GM18505 (cell line): ENCODE data around the gene SCN3B.

ENCODE experiments used
- ATAC-seq: cut with Tn5 transposase; IDR thresholded peaks from one replicate; pipeline ENCODE4 v1.9.1; 2021; ENCODE audit not compliant: unreplicated experiment
- POLR2A ChIP-seq: IDR thresholded peaks from 4 replicates; pipeline ENCODE4 v1.6.1; 2011; ENCODE audit warnings: borderline replicate concordance; ENCODE audit not compliant: insufficient read depth, insufficient read length; ENCODE audit errors: extremely low read depth

SCN3B gene

DNA sequence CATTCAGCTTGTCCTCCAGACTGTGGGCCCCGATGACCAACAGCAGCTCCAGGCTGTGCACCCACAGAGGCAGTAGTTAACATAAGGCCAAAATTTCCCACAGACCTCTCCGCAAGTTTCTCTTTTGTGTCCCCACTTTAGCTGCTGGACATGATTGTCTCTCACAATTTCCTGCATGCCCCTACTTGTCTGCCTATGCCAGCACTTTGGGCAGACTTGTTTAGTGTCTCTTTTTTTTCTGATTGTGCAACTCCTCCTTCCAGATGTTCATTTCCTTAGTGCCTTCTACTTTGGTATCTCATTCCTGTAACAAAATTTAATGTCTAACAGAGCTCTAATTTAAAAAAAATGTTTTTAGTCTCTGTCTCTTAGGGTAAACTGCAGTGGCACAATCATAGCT is 23.8 kb upstream of the SCN3B start:
- ATAC-seq: no peak
- TF ChIP-seq POLR2A: no peak

DNA sequence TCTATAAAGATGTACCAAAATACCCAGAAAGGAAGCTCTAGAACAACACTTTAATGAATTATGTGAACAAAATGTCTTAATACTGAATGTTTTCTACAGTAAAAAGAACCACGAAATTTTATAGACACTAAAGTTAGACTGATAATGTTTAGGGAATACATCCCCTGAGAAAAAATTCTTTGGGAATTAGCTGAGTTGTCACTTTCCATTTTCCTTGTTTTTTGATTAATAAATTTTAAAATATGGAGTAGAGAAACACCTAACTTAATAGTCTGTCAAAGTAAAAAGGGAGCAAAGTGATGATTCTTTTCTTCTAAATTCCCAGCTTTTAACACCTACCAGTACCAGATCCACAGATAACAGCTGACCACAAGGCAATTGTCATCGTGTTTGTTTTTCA is 23.1 kb upstream of the SCN3B start:
- TF ChIP-seq POLR2A: no peak
- no peak for ATAC-seq

DNA sequence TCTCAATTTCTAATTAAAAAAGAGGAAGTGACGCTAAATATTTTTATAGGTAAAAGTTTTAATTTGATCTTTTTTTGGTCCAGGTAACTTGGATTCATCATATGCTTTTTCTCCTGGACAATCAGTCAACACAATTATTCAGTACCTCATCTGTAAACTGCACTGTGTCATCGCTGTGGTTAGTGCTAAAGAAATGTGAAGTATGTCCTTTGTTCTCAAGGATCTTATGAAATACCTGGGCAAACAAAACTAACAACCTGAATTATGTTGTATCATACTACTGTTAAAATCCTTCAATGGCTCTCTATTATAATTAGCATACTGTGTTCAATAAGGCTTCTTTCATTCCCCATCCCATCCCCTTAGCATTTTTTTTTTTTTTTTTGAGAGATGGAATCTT is 19.9 kb upstream of the SCN3B start:
- no peak for ATAC-seq
- no peak for TF ChIP-seq POLR2A

DNA sequence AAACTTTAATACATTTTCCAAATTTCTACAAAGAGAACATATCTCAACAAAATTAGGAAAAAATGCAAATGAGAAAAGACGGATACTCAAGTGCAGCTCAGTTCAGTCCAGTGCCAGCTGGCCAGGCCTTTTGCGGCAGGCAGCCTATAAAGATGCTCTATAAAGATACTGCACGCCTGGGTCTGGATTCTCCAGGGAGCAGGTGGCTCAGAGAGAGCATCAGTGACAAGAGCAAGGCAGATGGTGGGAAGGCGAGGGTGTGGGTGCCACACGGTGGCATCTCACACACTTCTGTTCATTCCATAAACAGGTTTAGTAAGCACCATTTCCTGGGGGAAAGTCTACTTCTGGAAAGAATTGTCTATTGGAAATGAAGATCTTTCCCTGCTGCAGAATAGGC is 18.1 kb upstream of the SCN3B start:
- no peak for ATAC-seq
- TF ChIP-seq POLR2A: no peak

DNA sequence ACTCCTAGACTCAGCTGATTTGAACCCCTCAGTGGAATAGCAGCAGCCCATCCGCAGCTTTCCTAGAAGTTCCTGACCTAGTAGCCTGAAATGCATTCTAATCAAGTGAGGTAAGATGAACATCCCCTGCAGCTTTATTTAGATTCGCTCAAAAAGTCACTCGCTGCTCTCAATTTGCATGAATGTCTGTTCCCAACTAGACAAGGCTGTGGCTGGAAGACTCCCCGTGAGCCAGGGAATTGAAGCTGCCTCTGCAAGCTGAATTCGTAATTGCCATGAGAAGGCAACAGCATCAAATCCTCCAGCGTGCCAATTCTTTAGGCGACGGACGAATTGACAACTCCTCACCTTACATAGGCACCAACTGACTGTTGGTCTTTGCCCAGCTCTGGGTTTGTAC is 17.1 kb upstream of the SCN3B start:
- ATAC-seq: no peak
- TF ChIP-seq POLR2A: no peak

DNA sequence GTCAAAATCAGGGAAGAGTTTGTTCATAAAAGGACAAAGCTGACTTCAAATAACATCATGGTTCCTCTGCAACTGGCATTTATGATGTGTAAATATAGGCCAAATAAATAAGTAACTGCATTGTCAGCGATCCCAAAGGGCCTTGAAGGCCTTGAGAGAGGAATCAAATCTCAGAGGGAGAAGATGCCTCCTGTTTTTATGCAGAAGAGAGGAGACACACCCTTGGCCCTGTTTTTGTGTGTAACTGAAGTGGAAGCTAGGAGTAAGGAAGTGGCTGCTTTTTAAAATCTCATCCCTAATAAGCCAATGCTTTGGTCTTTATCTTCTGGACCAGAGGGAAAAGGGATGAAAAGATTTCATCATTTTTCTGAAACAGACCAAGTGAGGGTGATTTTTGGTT is 15.7 kb upstream of the SCN3B start:
- ATAC-seq: no peak
- TF ChIP-seq POLR2A: no peak

DNA sequence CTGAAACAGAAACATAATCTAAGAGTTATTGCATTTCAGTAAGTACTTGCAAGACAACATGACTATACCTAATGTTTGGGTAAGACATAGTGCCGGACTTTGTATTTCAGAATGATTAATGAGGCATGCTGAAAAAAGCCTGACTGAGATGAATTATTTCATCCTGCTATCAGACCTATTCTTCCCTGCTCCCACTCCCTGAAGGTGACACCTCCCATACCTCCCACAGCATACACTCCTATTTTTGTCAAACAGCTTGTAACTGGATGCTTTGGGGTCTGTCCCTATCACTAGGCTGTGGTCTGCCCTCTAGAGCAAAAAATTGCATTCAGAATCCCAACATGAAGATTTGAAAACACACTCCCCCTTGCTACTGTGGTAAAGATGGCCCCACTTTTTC is 10.9 kb upstream of the SCN3B start:
- TF ChIP-seq POLR2A: no peak

DNA sequence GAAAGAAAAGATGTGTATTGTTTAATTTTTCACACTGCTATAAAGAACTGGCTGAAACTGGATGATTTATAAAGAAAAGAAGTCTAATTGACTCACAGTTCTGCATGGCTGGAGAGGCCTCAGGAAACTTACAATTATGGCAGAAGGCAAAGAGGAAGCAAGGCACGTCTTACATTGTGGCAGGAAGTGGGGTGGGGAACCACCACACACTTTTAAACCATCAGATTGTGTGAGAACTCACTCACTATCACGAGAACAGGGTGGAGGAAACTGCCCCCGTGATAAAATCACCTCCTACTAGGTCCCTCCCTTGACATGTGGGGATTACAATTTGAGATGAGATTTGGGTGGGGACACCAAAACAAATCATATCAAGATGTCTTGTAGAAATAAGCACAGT is 5.5 kb upstream of the SCN3B start:
- ATAC-seq: peak; percentile 96

More for the DNA sequence above, 10.9 kb upstream of the SCN3B start:
- ATAC-seq: no peak

DNA sequence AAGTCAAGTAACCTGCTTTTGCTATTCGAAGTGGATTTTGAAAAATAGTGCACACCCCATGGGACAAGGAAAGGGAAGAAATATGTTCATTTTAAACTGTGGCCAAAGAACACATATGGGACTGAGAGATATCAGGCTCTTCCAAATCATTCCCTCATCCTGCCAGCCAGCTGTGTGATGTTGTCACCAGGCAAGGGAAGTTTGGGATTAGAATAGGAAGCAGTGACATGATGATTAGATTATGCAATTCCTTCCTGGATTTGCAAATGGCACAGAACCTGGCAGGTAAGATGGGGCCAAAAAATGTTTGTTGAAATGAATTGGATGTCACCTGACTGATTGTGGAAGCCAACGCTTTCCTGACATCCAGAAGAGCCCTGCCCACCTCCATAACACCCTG is 4.9 kb upstream of the SCN3B start:
- no peak for TF ChIP-seq POLR2A
- ATAC-seq: no peak

DNA sequence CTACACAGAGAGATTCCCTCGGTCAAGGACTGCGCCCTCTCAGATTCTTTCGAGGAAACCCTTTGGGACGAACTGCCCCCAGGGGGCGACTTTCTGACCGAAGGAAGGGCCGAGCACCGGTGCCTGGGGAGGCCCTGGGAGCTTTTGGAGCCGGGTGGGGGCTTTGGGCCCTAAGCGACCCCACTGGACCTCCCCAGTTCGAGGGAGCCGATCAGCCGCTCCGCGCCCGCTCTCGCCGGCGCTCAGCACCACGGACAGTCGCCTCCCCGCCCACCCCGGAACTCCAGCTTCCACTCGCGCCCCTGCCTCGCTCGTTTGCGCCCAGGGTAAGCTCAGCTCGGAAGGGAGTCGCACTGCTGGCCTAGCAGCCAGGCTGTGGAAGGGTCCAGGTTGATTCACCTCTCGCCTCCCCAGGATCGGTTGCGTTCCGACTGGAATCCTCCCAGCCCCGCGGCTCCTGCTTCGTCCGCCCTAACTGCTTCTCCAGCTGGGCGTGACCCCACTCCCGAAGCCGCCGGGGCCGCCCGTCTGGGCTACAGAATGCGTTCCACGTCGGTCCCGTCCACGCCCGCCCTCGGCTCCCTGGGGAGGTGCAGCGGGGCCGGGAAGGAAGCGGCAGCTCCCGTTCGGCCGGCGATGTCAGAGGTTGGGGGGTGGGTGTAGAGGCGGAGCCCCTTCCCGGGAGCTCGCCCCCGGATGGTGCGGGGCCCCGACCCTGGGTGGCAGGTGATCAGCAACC is 428 bp downstream of the SCN3B start:
- peak; percentile 37 for ATAC-seq
- TF ChIP-seq POLR2A: no peak

DNA sequence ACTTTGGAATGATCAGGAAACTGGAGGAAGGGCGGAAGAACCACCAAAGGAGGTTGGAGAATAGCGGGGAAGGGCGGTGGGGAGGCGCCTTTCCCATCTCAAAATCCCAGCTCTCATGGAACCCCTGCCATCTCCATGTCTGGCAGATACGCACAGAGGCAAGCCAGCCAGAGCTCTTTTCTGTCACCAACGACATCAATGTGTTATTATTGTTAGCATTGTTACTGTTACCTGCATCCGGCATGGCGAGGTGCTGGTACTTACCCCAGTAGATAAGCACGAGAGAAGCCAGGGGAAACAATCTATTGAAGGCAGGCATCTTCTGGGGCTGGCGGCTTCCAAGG is 969 bp downstream of the SCN3B start:
- TF ChIP-seq POLR2A: no peak
- no peak for ATAC-seq

DNA sequence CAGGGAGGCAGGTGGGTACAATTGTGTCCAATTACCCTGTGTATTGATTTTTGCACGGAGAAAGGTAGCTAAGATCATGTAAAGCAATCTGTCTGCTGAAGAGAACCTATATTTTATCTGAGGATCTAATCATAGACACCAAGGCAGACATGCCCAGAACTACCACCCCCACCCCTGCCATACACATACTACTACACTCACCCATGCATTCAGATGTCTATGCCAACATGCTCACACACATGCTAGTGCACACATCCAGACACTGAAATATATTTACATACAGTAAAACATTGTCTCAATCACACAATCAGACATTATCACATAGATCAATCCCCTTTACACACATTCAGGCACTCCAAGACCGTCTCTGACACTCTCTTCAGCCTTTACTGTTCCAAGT is 1.8 kb downstream of the SCN3B start:
- ATAC-seq: no peak
- TF ChIP-seq POLR2A: no peak

DNA sequence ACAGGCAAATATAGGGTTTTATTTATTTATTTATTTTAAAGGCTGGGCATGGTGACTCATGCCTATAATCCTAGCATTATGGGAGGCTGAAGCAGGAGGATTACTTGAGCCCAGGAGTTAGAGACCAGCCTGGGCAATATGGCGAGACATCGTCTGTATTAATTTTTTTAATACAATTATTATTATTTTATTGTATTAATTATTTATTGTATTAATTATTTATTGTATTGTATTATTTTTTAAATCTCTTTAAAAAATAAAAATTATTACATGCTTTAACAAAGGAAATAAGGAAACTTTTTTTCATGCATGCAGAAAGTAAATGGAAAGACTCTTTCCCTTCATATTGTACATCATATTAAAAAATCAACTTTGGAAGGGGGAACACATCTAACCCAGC is 3.5 kb downstream of the SCN3B start:
- no peak for TF ChIP-seq POLR2A
- no peak for ATAC-seq

DNA sequence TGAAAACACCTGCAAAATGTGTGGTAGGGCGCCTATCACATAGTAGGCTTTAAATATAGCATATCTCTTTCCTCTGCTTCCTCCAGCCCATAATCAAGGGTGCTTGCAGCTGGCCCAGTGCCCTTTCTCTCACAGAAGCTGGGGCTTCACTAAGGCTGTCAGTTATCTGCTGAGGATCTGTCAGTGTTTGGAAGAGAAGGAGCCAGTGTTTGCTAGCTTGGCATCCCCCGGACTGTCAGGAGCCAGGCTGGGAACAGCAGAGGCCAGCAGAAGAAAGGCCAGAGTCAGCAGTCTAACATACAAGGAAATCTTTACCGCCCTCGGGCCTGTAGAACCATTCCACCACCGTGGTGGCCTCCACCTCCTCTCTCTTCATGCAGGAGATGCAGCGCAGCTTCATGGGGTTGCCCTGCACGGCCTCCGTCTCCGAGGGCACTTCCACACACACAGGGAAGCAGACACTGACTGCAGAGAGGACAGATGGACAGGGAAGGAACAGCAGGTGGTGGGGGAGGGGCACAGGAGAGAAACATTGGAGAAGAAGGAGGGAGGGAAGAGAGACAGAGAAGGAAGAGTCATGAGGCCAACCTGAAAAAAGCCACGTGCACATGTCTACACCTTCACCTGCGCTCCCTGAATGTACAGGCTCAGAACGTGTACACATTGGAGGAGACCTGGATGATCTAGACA is 9.0 kb downstream of the SCN3B start:
- no peak for ATAC-seq
- TF ChIP-seq POLR2A: no peak

DNA sequence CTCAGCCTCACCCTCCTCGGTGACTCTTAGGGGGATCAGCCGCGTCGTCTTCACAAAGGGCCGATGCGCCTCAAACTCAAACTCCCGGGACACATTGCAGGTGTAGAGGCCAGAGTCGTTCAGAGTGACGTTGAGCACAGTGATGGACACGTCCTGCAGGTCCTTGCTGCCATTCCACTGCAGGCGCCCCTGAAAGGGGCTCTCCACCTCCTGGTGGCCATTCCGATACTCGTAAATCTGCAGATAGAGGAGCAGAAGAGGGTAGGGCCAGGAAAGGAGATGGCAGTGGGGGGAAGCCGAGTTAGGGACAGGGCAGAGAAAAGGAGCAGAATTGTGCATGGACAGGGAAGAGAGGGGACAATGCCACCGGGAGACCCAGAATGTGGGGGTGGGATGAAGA is 12.0 kb downstream of the SCN3B start:
- TF ChIP-seq POLR2A: no peak
- no peak for ATAC-seq

DNA sequence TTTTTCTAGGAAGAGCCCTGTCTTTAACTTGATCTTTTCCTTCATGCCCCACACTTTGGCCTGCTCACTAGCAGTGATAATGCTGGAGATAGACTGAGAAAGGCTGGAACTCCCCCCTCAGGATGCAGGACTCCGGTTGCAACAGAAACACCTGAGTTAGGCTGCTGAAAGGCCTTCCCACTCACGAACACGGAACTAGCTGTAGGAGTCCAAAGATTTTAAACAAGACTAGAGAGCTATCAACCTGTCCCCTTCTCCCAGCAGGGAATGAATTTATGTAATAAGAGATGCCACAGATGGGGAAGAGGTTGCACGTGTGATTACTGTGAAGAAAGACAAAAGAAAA is 13.0 kb downstream of the SCN3B start:
- ATAC-seq: no peak
- TF ChIP-seq POLR2A: no peak
